KMS-11 (cell line): Measurements from ENCODE around the gene OR10V1.
"Not testable (repeated sequence)": the region's sequence is repeated elsewhere in the genome, so short reads cannot be mapped to it uniquely, and the experiment has no call there.

ENCODE experiments used
- H2AFZ ChIP-seq: fragments of 200-600 bp; sonication (generic); 2 replicates; pipeline ENCODE4 v1.6.1; 2016; ENCODE audit warnings: antibody characterized with exemption, mixed run types, low read depth
- H3K27ac ChIP-seq: fragments of 200-600 bp; sonication (generic); 2 replicates; pipeline ENCODE4 v1.6.1; 2016; ENCODE audit warnings: mild to moderate bottlenecking, mixed run types
- H3K27me3 ChIP-seq: fragments of 200-600 bp; sonication (generic); 2 replicates; pipeline ENCODE4 v1.6.1; 2017; ENCODE audit warnings: mild to moderate bottlenecking, low read depth, mixed run types, moderate library complexity; ENCODE audit not compliant: insufficient read depth
- H3K36me3 ChIP-seq: fragments of 200-600 bp; sonication (generic); 2 replicates; pipeline ENCODE4 v1.6.1; 2017; ENCODE audit warnings: mild to moderate bottlenecking, mixed run types; ENCODE audit not compliant: insufficient read depth
- H3K4me1 ChIP-seq: fragments of 200-600 bp; sonication (generic); 2 replicates; pipeline ENCODE4 v1.6.1; 2016; ENCODE audit warnings: mild to moderate bottlenecking, low read depth, mixed run types; ENCODE audit not compliant: poor library complexity, severe bottlenecking
- H3K4me2 ChIP-seq: fragments of 200-600 bp; sonication (generic); 2 replicates; pipeline ENCODE4 v1.7.0; 2016; ENCODE audit warnings: mild to moderate bottlenecking, mixed run types
- H3K4me3 ChIP-seq: fragments of 200-600 bp; sonication (generic); IDR thresholded peaks from 2 replicates; pipeline ENCODE4 v1.6.1; 2017; ENCODE audit warnings: low read depth, low read length, mixed read lengths; ENCODE audit not compliant: insufficient read depth
- H3K79me2 ChIP-seq: fragments of 200-600 bp; sonication (generic); 2 replicates; pipeline ENCODE4 v1.6.1; 2016; ENCODE audit warnings: low read depth, mixed run types; ENCODE audit not compliant: insufficient read depth
- H3K9ac ChIP-seq: fragments of 200-600 bp; sonication (generic); 2 replicates; pipeline ENCODE4 v1.6.1; 2016; ENCODE audit warnings: mild to moderate bottlenecking, mixed run types
- H4K20me1 ChIP-seq: fragments of 200-600 bp; sonication (generic); 2 replicates; pipeline ENCODE4 v1.6.1; 2016; ENCODE audit warnings: mild to moderate bottlenecking, mixed run types; ENCODE audit not compliant: insufficient read depth
- CTCF ChIP-seq: fragments of 200-600 bp; sonication (generic); conservative IDR thresholded peaks from 2 replicates; pipeline ENCODE4 v1.6.1; 2017; ENCODE audit warnings: low read depth, mild to moderate bottlenecking, antibody characterized with exemption, low read length, moderate library complexity, mixed read lengths

OR10V1 gene

GRCh38 chr11:59691156-59691555 is 22.5 kb downstream of the OR10V1 start:
- Histone ChIP-seq H3K27ac (no peak overlapping the region), H3K9ac (no peak overlapping the region), H3K4me1 (no peaks in the 10 kb centered on the region), H3K4me3 (no peak overlapping the region), H4K20me1 (no peaks in the 10 kb centered on the region), H3K79me2 (no peaks in the 10 kb centered on the region), H3K36me3 (no peaks in the 10 kb centered on the region), H3K4me2 (no peak overlapping the region), H2AFZ (no peak overlapping the region), H3K27me3 (no peaks in the 10 kb centered on the region)
- TF ChIP-seq CTCF = no peak

- H3K27ac ChIP-seq = no peak overlapping the region
- TF ChIP-seq CTCF = no peak
- no peaks in the 10 kb centered on the region for H3K27me3 ChIP-seq
- no peak overlapping the region for H3K4me3 ChIP-seq
- H4K20me1 ChIP-seq = no peaks in the 10 kb centered on the region
- H3K9ac ChIP-seq = no peak overlapping the region
- H3K36me3 ChIP-seq = no peaks in the 10 kb centered on the region
- H3K4me2 ChIP-seq = no peak overlapping the region
- no peaks in the 10 kb centered on the region for H3K79me2 ChIP-seq
- H3K4me1 ChIP-seq = no peaks in the 10 kb centered on the region
- no peak overlapping the region for H2AFZ ChIP-seq
These were observed 24.6 kb downstream of the OR10V1 start for GRCh38 chr11:59689015-59689414.

- H3K9ac ChIP-seq, H3K4me2 ChIP-seq, H2AFZ ChIP-seq, H4K20me1 ChIP-seq, H3K27ac ChIP-seq, H3K27me3 ChIP-seq, H3K36me3 ChIP-seq, H3K4me1 ChIP-seq, H3K4me3 ChIP-seq, H3K79me2 ChIP-seq: not testable (repeated sequence)
These were observed 32.4 kb downstream of the OR10V1 start for GRCh38 chr11:59681260-59681725.

- no peak overlapping the region for H3K9ac ChIP-seq
- no peaks in the 10 kb centered on the region for H3K79me2 ChIP-seq
These were observed 33.1 kb downstream of the OR10V1 start for GRCh38 chr11:59680287-59681154.

More at GRCh38 chr11:59680287-59681154, 33.1 kb downstream of the OR10V1 start:
- Histone ChIP-seq H4K20me1 (no peaks in the 10 kb centered on the region), H3K27me3 (no peaks in the 10 kb centered on the region), H3K36me3 (no peaks in the 10 kb centered on the region), H3K4me1 (no peaks in the 10 kb centered on the region), H3K4me3 (no peak overlapping the region), H2AFZ (peak overlapping the region; percentile 21; the same call in 1 of the 2 replicates), H3K4me2 (no peak overlapping the region), H3K27ac (no peak overlapping the region)
- peak; percentile 87 for TF ChIP-seq CTCF
